NCI-H128 (cell line): Measurements from ENCODE around the gene CSTF3.
"Not testable (repeated sequence)": the region's sequence is repeated elsewhere in the genome, so short reads cannot be mapped to it uniquely, and the experiment has no call there.

Experiments used
- DNase-seq: peaks from one replicate; lab custom pipeline; 2025; ENCODE audit not compliant: unreplicated experiment; lab: John Stamatoyannopoulos, UW

Gene CSTF3

GRCh38 chr11:33160587-33160986 lies 693 bp downstream of the CSTF3 start:
- no peak for DNase-seq

- DNase-seq, result no peak
Measured at GRCh38 chr11:33160136-33160535, 1.1 kb downstream of the CSTF3 start.

GRCh38 chr11:33159378-33159867 lies 1.9 kb downstream of the CSTF3 start:
- not testable (repeated sequence) for DNase-seq

GRCh38 chr11:33158596-33159275 lies 2.5 kb downstream of the CSTF3 start:
- DNase-seq, result no peak

- no peak for DNase-seq
Measured at GRCh38 chr11:33157103-33158027, 3.9 kb downstream of the CSTF3 start.

GRCh38 chr11:33151399-33151798 lies 9.9 kb downstream of the CSTF3 start:
- DNase-seq, result no peak

- no peak for DNase-seq
Measured at GRCh38 chr11:33147559-33147958, 13.7 kb downstream of the CSTF3 start.

- DNase-seq, result no peak
Measured at GRCh38 chr11:33135768-33136443, 25.4 kb downstream of the CSTF3 start.

GRCh38 chr11:33135216-33135615 lies 26.1 kb downstream of the CSTF3 start:
- no peak for DNase-seq

GRCh38 chr11:33134276-33134675 lies 27.0 kb downstream of the CSTF3 start:
- DNase-seq, result no peak

GRCh38 chr11:33133761-33134160 lies 27.5 kb downstream of the CSTF3 start:
- no peak for DNase-seq

- DNase-seq, result no peak
Measured at GRCh38 chr11:33132510-33132909, 28.8 kb downstream of the CSTF3 start.

- no peak for DNase-seq
Measured at GRCh38 chr11:33128739-33129138, 32.5 kb downstream of the CSTF3 start.

GRCh38 chr11:33125611-33126010 lies 35.7 kb downstream of the CSTF3 start:
- DNase-seq, result no peak

GRCh38 chr11:33125025-33125424 lies 36.3 kb downstream of the CSTF3 start:
- no peak for DNase-seq

GRCh38 chr11:33122696-33123095 lies 38.6 kb downstream of the CSTF3 start:
- DNase-seq, result not testable (repeated sequence)

- no peak for DNase-seq
Measured at GRCh38 chr11:33116535-33116934, 44.7 kb downstream of the CSTF3 start.

GRCh38 chr11:33110083-33110482 lies 51.2 kb downstream of the CSTF3 start:
- no peak for DNase-seq

GRCh38 chr11:33109294-33109895 lies 51.9 kb downstream of the CSTF3 start:
- no peak for DNase-seq

- no peak for DNase-seq
Measured at GRCh38 chr11:33103836-33104235, 57.4 kb downstream of the CSTF3 start.

- no peak for DNase-seq
Measured at GRCh38 chr11:33094157-33094556, 67.1 kb downstream of the CSTF3 start.
